HFFc6 (cell line): ENCODE results near the gene SRD5A3. TPM values are rescaled to one million over a fixed set of nuclear protein-coding genes. Genes with fewer than 3 reads are reported as not detected.
"Not testable (repeated sequence)": the region's sequence is repeated elsewhere in the genome, so short reads cannot be mapped to it uniquely, and the experiment has no call there.

Experiments
- DNase-seq: peaks from one replicate; pipeline ENCODE4 v3.0.0-alpha.2; 2018
- H3K27ac Mint-ChIP-seq: 2 replicates; pipeline ENCODE4 v1.8.0; 2020; ENCODE audit warnings: mild to moderate bottlenecking, mixed read lengths
- H3K27me3 Mint-ChIP-seq: 2 replicates; pipeline ENCODE4 v1.8.0; 2021; ENCODE audit warnings: mild to moderate bottlenecking, moderate library complexity, mixed read lengths; ENCODE audit not compliant: insufficient read depth
- H3K36me3 Mint-ChIP-seq: 2 replicates; pipeline ENCODE4 v1.8.0; 2021; ENCODE audit warnings: low read depth, mixed read lengths
- H3K4me1 Mint-ChIP-seq: 2 replicates; pipeline ENCODE4 v1.8.0; 2020; ENCODE audit warnings: low read depth, mixed read lengths
- H3K4me3 Mint-ChIP-seq: 2 replicates; pipeline ENCODE4 v1.8.0; 2020; ENCODE audit warnings: mild to moderate bottlenecking, moderate library complexity, mixed read lengths
- H3K9me3 Mint-ChIP-seq: 2 replicates; pipeline ENCODE4 v1.8.0; 2020; ENCODE audit warnings: mild to moderate bottlenecking, mixed read lengths
- total RNA-seq, 6 experiments: library from RNA; stranded (reverse); fragmentation: NEBNext Ultra II Directional; extraction: Animal tissue kit (Norgen Biotek cat#: 25700); gene quantifications; 2 replicates in 1 of 6; 3 replicates in 5 of 6; pipeline ENCODE4 v1.2.3, GENCODE V29; 2021
- TF ChIP-seq, protein P1 (sequence below): fragments of 200-600 bp; sonication (generic); IDR thresholded peaks from 2 replicates; pipeline ENCODE4 v1.5.0; 2021; ENCODE audit warnings: antibody characterized with exemption, mild to moderate bottlenecking

Gene SRD5A3
- total RNA-seq, 6 experiments from 2014 or later, result 11.0 to 17.1 (median 12.2) TPM

DNA sequence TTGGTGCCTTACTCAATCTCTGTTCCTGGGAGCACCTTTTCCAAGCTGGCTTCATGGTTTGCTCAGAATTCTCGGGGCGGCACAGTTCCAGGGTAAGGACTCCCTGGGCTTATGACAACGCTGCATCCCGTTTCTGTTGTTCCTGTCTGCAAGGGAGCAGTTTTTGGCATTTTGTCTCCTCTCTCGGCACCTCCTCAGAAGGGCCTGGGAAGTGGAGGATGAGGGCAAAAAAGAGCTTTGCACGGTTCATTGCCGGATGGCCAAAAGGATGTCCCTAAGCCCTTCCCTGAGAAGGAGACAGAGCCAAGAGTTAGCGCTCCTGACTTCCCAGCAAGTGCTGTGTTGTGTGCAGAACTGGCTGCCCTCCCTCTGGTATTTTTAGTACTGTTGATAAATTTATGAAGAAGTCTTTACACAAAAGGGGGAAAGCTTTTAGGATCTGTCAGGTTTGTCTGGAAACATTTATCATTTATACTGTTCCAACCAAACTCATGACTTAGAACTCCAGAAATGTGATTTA is 13.4 kb downstream of the SRD5A3 start:
- Mint-ChIP-seq H3K4me1 (peaks cover 44% of the 10 kb centered on the region), H3K36me3 (peaks cover under 1% of the 10 kb centered on the region; the same call in 1 of the 2 replicates), H3K9me3 (no peaks in the 10 kb centered on the region; the same call in 1 of the 2 replicates), H3K4me3 (peak overlapping the region; percentile 69), H3K27ac (peak overlapping the region; percentile 72), H3K27me3 (no peaks in the 10 kb centered on the region; the same call in 1 of the 2 replicates)
- TF ChIP-seq, protein P1, sequence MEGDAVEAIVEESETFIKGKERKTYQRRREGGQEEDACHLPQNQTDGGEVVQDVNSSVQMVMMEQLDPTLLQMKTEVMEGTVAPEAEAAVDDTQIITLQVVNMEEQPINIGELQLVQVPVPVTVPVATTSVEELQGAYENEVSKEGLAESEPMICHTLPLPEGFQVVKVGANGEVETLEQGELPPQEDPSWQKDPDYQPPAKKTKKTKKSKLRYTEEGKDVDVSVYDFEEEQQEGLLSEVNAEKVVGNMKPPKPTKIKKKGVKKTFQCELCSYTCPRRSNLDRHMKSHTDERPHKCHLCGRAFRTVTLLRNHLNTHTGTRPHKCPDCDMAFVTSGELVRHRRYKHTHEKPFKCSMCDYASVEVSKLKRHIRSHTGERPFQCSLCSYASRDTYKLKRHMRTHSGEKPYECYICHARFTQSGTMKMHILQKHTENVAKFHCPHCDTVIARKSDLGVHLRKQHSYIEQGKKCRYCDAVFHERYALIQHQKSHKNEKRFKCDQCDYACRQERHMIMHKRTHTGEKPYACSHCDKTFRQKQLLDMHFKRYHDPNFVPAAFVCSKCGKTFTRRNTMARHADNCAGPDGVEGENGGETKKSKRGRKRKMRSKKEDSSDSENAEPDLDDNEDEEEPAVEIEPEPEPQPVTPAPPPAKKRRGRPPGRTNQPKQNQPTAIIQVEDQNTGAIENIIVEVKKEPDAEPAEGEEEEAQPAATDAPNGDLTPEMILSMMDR, result no peak
- DNase-seq, result no peak

DNA sequence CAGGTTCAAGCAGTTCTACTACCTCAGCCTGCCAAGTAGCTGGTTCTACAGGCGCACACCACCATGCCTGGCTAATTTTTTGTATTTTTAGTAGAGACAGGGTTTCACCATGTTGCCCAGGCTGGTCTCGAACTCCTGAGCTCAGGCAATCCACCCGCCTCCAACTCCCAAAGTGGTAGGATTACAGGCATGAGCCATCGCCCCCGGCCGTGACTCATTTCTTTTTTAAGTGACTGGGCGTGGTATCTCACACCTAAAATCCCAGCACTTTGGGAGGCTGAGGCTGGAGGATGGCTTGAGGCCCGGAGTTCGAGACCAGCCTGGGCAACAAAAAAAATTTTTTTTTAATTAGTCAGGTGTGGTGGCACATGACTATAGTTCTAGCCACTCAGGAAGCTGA is 16.9 kb downstream of the SRD5A3 start:
- not testable (repeated sequence) for H3K9me3 Mint-ChIP-seq, H3K27me3 Mint-ChIP-seq, H3K27ac Mint-ChIP-seq, H3K4me3 Mint-ChIP-seq, DNase-seq
- Mint-ChIP-seq H3K36me3 (peaks cover 11% of the 10 kb centered on the region), H3K4me1 (peaks cover 25% of the 10 kb centered on the region)

DNA sequence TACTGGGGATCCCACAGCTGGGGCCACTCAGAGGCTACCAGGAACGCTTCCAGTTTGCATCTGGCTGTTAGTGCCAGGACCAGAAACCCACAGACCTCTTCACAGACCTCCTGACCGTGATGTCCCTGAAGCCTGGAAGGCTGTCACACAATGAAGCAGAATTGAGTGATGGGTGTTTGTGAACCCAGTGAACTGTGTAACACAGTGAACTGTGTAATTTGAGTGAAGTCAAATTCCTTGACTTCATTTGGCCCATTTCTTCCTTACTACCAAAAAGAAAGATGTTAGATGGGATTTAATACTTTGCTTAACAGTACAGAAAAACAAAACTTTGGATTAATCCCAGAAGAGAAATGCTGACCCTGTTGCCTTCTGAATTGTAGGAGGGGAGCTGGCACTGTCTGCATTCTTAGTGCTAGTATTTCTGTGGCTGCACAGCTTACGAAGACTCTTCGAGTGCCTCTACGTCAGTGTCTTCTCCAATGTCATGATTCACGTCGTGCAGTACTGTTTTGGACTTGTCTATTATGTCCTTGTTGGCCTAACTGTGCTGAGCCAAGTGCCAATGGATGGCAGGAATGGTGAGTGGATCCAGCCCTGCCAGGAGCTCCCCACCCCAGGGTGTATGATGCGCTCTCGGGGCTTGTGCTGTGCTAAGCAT is 17.8 kb downstream of the SRD5A3 start:
- Mint-ChIP-seq H3K4me3 (no peak overlapping the region), H3K9me3 (no peaks in the 10 kb centered on the region), H3K36me3 (peaks cover 11% of the 10 kb centered on the region), H3K4me1 (peaks cover 16% of the 10 kb centered on the region), H3K27ac (no peak overlapping the region), H3K27me3 (no peaks in the 10 kb centered on the region; the same call in 1 of the 2 replicates)
- no peak for DNase-seq
- TF ChIP-seq, protein P1, result no peak

DNA sequence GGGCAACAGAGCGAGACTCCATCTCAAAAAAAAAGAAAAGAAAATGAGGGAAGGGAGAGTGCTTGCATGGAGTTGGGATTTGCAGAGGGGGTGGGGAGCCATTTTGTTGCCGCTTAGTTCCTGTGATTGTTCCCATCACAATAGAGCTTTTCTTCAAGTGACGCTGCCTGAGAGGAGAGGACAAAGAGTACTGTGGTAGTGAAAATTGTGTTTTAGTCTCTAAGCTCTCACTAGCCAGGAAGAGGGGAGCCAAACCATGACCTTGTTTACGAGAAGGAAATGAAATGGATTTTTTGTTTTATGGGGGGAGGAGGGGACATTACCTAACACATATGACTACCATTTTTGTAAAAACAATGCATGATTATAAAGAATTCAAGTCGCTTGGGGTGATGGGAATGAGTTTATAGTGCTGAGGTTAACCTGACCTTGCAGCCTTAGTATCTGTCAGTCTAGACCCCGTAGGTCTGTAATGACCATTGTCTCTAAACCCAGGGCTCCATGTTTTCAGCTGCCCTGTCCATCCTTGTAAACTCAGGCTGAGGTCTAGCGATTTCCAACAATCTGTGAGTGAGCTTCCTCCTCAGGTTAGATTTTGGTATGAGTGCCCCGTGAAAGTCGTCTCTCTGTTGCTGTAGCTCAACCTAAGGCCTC is 18.8 kb downstream of the SRD5A3 start:
- no peak for DNase-seq
- peaks cover 6% of the 10 kb centered on the region; the same call in 1 of the 2 replicates for H3K4me1 Mint-ChIP-seq
- H3K36me3 Mint-ChIP-seq, result peaks cover 12% of the 10 kb centered on the region
- H3K27ac Mint-ChIP-seq, result no peak overlapping the region
- no peaks in the 10 kb centered on the region for H3K9me3 Mint-ChIP-seq
- no peaks in the 10 kb centered on the region; the same call in none of the 2 replicates for H3K27me3 Mint-ChIP-seq
- H3K4me3 Mint-ChIP-seq, result no peak overlapping the region
- TF ChIP-seq, protein P1, result no peak

DNA sequence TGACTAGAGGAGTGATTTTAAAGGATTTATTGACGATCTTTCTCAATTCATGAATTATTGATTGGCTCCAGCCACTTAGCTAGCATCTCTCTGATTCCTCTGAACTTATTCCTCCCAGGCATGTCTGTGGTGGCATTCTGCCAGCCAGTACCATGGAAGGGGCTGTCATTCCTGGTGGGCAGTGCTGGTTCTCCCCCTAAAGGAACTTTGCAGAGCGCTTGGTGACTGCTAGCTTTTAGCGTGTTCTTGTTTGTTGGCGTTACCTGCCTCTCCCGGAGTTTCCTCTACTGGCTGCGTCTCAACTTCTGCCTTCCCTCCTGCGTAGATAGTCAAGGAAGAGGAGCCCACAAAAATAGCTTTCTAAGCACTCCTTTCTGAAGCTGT is 19.3 kb downstream of the SRD5A3 start:
- Mint-ChIP-seq H3K4me1 (peaks cover 6% of the 10 kb centered on the region; the same call in 1 of the 2 replicates), H3K27ac (no peak overlapping the region), H3K36me3 (peaks cover 17% of the 10 kb centered on the region), H3K4me3 (no peak overlapping the region), H3K9me3 (no peaks in the 10 kb centered on the region), H3K27me3 (no peaks in the 10 kb centered on the region; the same call in none of the 2 replicates)
- TF ChIP-seq, protein P1, result no peak
- DNase-seq, result no peak

DNA sequence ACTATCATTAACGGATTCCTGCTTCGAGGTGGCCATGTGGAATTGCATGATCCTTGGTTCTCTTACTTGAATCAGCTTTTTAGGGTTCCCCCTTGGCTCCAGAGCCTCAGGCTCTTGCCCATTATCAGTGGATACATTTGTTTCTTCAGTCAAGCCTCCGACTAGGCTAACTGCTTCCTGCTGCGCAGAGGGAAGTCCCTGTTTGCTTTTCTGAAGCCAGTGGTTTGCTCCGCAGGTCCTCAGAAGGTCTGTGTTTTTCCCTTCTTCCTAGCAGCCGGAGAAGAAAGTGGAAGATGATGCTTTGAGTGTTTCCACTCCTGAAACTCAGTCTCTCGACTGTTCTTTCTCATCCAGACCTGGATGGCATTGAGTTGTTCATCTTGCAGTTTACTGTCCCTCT is 20.6 kb downstream of the SRD5A3 start:
- H3K9me3 Mint-ChIP-seq, result no peaks in the 10 kb centered on the region
- TF ChIP-seq, protein P1, result no peak
- H3K27ac Mint-ChIP-seq, result no peak overlapping the region
- no peak for DNase-seq
- H3K36me3 Mint-ChIP-seq, result peaks cover 17% of the 10 kb centered on the region
- no peak overlapping the region for H3K4me3 Mint-ChIP-seq
- H3K4me1 Mint-ChIP-seq, result peaks cover 5% of the 10 kb centered on the region; the same call in 1 of the 2 replicates
- H3K27me3 Mint-ChIP-seq, result no peaks in the 10 kb centered on the region; the same call in 1 of the 2 replicates
